ENCODE measurements around the gene RTL3.

DNA sequence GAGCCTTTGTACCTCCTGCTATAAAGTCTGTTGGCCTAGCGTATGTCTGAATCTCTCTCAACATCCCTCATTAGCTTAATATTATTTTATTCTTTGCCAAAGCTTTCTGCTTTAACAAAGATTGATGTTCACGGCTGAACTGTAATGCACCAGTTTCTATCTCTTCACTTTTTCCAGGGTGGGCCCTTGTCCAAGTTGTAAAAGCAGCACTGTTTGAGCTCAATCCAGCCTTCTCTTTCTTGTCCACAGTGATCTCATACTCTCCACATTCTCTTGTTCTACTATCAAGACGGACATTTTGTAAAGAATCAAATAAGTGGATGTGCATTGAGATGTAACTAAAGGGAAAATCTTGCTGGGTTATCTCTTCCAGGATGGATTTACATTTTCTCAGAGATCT is 34.4 kb upstream of the RTL3 start:
- TF ChIP-seq, protein P1, sequence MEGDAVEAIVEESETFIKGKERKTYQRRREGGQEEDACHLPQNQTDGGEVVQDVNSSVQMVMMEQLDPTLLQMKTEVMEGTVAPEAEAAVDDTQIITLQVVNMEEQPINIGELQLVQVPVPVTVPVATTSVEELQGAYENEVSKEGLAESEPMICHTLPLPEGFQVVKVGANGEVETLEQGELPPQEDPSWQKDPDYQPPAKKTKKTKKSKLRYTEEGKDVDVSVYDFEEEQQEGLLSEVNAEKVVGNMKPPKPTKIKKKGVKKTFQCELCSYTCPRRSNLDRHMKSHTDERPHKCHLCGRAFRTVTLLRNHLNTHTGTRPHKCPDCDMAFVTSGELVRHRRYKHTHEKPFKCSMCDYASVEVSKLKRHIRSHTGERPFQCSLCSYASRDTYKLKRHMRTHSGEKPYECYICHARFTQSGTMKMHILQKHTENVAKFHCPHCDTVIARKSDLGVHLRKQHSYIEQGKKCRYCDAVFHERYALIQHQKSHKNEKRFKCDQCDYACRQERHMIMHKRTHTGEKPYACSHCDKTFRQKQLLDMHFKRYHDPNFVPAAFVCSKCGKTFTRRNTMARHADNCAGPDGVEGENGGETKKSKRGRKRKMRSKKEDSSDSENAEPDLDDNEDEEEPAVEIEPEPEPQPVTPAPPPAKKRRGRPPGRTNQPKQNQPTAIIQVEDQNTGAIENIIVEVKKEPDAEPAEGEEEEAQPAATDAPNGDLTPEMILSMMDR (conservative IDR thresholded peaks at IDR 0.05; ENCODE audit: low read depth, low read length) = no peak
- no peak for TF ChIP-seq EZH2 (IDR thresholded peaks at IDR 0.05; ENCODE audit: borderline replicate concordance, low read depth, low read length, poor library complexity, severe bottlenecking)
